GM18499 (cell line): Measurements from ENCODE around the gene OSBPL10.
"Not testable (repeated sequence)": the region's sequence is repeated elsewhere in the genome, so short reads cannot be mapped to it uniquely, and the experiment has no call there.

Experiments used
- ATAC-seq: cut with Tn5 transposase; IDR thresholded peaks from one replicate; pipeline ENCODE4 v1.9.1; 2021; ENCODE audit warnings: moderate number of reproducible peaks; ENCODE audit not compliant: insufficient read depth, unreplicated experiment

Gene OSBPL10

DNA sequence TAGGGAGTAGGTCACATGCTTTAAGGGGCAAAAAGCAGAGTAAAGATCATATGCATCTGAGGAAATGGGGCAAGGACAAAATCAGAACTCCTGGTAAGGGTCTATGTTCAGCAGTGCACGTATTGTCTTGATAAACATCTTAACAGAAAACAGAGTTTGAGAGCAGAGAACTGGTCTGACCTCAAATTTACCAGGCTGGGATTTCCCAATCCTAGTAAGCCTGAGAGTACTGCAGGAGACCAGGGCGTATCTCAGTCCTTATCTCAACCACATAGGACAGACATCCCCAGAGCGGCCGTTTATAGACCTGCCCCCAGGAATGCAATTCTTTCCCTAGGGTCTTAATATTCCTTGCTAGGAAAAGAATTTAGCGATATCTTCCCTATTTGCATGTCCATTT is 14.0 kb upstream of the OSBPL10 start:
- not testable (repeated sequence) for ATAC-seq

DNA sequence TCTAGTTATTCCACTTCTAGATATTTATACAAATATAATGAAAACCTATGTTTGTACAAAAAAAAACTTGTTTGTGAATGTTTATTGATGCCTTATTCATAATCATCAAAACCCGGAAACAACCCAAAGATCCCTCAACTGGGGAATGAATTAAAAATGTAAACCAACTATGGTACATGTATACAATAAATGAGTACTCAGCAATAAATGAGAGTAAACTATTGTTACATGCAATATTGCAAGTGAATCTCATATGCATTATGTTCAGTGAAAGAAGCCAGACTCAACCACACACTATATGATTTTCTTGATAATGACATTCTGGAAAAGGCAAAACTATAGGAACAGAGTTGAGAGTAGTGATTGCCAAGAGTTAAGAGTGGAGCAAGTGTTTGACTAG is 12.8 kb upstream of the OSBPL10 start:
- no peak for ATAC-seq

DNA sequence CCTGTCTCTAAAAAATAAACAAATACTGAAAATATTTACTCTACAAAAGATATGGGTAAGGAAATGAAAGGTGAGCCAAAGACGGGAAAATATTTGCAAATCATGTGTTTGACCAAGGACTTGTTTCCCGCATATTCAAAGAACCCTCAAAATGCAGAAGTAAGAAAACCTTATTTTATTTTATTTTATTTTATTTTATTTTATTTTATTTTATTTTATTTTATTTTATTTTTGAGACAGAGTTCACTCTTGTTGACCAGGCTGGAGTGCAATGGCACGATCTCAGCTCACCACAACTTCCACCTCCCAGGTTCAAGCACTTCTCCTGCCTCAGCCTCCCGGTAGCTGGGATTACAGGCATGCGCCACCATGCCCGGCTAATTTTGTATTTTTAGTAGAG is 11.9 kb upstream of the OSBPL10 start:
- ATAC-seq = not testable (repeated sequence)

DNA sequence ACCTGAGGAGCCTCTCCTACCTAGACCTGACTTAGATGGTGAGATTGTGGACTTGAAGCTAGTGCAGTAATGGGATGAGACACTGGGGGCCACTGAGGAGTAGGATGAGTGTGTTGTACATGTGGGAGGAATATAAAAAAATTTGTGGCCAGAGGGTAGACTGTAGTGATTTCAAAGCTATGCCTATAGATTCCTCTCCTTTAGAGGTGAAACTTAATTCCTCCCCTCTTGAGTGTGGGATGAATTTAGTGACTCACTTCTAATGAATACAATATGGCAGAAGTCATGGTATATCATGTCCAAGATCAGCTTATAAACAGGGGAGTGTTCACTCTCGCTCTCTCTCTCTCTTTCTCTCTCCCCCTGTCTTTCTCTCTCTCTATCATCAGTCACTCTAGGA is 7.2 kb upstream of the OSBPL10 start:
- ATAC-seq = no peak

DNA sequence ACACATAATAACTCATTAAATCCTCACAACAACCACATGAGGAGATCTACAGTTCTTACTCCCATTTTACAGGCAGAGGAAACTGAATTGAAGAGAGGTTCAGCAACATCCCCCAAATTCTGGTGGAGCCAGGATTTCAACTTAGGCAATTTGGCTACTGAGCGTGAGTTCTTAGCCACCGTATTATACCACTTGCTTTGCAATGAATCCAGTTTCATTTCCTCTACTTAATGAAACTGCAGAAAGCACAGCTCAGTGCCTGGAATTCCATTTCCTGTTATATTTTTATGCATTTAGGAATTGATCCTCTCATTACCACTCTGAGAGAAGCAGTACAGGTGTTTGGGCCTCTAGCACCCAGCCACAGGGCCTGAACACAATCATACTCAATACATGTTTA is 4.8 kb upstream of the OSBPL10 start:
- no peak for ATAC-seq

DNA sequence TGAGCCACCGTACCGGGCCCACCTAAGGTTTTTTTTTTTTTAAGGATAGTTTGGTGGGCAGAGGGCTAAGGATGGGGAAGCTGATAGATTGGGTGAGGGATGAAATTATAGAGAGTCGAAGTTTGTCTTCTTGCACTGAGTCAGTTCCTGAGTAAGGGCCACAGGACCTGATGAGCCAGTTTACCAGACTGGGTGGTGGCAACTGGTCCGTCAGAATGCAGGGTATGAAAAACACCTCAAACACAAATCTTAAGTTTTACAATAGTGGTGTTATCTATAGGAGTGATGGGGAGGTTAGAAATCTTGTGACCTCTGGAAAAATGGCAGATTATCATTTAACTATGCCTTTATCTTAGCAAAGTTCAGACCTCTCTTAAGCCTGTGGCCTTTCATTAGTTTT is 3.3 kb upstream of the OSBPL10 start:
- ATAC-seq = no peak

DNA sequence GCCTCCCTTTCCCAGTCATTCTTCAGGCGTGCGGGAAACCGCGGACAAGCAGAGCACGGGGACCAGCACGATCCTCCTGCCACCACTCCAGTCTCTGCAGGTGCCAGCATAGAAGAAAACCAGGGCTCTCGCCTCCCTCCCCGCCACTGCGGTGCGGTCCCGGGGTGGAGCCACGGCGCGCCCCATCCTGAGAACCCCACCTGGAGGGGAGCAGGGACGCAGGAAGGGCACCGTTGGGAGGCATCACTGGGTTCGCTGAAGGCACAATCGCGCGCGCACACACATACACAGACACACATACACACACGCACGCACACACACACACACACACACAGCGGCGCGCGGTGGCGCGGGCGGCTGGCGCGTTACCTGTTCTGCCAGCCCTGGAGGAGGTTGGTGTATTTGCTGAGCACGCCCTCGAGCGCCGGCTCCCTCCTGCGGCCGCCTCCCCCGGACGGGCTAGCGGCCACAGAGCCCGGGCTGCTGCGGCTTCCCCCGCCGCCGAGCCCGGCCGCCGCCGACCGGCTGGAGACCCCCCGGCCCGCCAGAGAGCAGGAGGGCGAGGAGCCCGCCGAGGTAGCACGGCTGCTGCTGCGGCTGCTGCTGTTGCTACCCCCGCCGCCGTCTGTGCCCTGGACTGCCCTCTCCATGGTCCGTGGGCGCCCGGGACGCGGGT is 394 bp downstream of the OSBPL10 start:
- no peak for ATAC-seq

DNA sequence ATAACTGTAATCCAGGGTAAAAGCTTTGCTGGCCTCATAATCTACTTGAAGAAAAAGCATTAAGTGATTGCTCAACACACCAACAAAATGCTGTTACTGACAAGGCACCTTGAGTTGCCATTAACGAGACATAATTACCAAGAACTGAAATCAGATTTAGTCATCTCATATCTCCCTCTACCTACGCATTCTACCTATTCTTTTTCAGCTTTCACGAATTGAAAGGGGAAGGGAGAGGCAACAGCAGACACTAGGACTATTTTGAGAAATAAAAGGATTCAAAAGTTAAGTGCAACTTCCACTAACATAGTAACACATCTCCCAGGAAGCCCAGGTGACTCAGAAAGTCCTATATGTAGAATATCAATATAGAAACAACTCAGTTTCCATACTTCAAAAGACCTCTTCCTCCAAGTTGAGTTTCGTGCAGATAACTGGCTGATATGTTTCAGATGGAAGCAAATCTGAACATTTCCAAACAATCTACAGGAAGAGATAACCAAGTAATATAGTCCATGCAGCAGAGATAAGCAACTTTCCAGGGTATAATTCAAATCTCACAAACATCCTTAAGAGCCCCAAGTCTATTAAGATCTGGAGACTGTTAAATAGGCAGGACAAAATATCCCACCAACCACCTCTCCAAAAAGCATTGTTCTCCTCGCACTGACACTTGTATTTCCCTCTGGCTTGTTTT is 1.9 kb downstream of the OSBPL10 start:
- ATAC-seq = peak; percentile 45

DNA sequence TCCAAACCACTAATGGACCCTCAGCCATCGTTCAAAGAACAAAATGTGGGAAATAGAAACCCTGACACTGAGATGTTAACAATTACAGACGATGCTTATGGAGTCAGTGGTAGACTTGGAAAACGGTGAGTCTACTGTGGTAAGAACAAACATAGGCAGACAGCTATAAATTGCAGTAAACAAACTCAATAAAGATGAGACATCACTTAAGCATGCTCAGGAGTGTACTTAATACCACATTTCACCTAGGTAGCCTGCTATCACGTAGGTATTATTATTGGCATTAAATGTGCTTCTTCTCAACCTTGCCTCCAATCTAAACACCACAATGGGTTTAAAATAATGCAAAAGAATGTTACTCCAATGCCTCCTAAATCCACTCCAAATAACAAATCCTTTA is 2.5 kb downstream of the OSBPL10 start:
- ATAC-seq = no peak

DNA sequence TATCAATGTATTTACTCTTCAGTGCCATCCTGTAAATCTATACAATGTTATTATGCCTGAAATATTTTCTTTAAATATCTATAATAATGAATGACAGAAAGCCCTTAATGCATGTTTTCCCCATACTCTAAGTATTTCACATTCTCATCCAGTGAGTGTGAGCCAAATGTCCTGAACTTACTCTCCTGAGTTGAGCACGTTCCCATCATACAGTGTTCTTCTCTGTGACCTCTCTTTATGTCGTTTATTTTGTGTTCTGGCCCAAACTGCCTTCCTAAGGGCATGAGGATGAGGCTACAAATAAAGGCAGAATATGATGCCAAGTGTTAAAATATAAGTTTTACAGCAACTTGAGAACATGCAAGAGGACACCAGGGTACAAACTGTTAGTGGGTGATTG is 3.3 kb downstream of the OSBPL10 start:
- no peak for ATAC-seq

DNA sequence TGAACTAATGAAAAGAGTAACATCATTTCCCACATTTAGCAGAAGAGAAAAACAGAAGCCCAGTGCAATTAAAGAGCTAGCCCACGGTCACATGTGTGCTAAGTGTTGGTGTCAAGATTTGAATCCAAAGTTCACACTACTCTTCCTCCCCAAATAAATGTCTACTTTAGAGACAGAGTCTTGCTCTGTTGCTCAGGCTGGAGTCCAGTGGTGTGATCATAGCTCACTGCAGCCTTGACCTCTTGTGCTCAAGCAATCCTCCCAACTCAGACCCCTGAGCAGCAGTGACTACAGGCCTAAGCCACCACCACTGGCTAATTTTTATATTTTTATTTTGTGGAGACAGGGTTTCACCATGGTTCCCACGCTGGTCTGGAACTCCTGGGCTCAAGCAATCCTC is 4.8 kb downstream of the OSBPL10 start:
- ATAC-seq = no peak

DNA sequence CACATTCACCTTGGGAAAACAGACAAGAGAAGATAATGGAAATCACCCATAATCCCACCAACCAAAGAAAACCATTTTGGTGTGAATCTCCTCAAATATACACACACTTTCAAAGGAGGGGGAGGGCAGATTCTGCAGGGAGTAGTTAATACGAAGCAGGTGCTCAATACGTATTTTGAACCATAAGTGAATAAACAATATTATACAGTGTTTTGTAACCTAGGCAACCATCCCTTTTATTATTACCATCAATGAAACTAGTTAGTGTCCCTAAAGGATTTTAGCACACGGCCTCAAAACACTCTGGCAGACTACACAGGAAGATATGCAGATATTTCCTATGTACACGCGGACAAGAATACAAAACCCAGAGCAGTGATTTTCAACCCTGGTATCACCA is 6.1 kb downstream of the OSBPL10 start:
- no peak for ATAC-seq

DNA sequence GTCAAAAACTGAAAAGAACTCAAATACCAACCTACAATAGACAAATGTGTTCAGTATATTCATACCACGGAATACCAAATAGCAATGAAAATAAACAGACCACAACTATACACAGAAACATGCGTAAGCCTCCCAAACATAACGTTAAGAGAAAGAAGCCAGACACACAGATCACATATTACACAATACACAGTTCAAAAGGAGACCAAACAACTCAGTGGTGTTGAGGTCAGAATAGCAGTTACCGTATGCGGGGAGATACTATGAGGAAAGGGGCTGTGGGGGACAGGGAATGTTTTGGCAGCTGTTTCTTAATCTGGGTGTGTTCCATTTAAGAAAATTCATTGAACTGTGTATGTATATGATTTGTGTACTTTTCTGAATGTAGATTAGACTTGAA is 6.6 kb downstream of the OSBPL10 start:
- no peak for ATAC-seq

DNA sequence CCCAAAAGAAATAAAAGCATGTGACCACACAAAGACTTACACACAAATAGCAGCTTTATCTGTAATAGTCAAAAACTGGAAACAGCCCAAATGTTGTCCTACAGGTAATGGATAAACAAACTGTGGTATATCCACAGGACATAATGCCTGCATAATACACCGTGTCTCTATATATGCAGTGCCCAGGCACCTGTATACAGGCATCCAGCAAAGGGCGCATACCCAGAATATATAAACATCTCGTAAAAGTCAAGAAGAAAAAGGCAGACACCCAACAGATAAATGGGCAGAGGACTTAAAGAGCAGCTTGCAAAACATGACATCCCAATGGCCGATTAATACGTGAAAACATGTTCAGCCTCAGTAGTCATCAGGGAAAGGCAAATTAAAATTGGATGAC is 7.2 kb downstream of the OSBPL10 start:
- no peak for ATAC-seq

DNA sequence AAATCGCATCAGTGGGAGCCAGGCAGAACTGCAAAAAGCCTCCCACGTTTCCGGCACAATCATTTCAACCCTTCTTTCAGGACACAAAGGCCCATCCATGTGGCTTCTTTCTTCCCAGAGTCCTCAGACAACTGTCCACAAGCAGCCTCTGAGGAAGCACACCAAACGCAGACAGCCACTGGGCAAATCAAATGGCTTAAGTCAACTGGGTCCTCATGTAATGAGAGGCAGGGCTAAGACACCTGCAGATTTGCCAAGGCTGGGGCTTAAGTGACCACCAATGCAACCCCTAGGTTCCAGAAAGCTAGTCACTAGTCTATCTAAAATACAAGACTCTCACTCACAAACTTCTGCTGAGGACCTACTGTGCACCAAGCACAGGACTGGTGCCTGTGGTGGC is 8.0 kb downstream of the OSBPL10 start:
- no peak for ATAC-seq

DNA sequence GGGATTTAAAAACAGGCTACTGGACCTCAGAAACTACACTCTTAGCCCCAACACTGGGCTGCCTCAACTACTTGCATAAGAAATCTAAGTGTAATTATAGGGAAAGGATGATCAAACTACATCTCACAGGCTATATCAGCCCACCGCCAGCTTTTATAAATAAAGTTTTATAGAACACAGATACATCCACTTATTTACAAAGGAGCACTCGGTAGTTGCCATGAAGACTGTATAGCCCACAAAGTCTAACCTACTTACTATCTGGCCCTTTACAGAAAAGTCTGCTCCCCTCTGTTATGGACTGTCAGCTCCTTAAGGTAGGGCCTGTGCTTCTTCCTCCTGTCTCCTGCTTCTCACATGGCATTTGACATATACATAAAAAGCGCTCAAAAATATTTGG is 9.5 kb downstream of the OSBPL10 start:
- ATAC-seq = no peak

DNA sequence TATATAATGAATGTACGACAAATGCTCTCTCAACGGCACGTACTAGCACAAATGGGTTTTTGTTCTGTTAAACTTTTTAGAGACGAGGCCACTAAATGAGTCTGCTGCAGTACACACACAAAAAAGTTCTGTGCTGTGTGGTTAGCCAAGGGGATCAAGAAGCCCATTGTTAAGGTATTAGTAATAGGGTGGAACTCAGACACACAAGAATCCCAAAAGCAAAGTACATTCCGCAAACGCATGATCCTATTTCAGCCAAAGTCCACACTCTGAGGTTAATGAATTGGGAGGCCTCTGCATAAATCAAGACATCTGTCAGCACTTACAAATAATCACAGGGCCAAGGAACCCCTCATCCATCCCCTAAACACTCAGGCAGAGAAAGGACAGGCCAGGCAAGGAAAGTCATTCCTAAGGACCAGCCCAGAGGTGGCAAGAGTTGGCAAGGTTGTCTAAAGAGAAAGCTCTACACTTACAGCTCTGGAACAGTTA is 12.1 kb downstream of the OSBPL10 start:
- ATAC-seq = no peak

DNA sequence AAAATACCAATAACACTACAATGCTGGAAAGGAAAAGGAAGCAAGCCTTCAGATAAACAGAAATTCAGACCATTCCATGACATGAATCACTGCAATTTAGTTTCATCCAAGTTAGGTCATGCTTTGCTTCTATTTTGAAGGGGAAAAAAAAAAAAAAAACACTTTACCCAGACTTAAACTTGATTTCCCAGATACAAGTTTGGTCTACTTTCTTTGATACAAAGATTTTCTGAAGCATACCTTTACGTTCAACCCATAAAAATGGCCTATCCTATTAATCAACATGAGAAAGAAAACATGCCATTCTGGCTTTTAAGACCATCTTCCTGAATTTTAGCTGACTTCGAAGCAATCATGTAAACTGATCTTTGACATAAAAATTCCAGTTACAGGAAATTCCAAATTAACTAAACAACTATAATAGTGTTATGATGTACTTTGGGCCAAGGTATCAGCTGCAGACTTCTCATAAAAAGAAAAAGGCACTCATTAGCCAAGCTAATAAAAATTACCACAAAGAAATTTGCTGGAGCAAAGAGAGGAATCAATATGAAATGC is 12.6 kb downstream of the OSBPL10 start:
- no peak for ATAC-seq

DNA sequence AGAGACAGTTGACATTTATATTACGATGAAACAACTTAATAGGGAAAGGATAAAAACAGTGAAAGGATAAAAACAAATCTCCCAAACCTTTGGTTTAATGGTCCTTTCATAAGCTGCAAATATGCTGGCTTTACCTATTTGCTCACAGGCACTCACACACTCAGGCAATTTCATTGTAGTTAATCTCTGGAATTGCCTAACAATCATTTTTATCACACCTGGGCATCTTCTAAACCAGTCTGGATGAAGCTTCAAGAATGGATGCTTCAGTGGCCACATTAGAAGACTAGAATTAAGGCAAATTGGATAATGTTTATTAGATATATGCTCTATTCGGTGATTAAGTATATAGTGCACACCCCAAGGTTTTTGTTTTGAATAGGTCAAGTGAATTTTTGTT is 13.5 kb downstream of the OSBPL10 start:
- ATAC-seq = no peak

DNA sequence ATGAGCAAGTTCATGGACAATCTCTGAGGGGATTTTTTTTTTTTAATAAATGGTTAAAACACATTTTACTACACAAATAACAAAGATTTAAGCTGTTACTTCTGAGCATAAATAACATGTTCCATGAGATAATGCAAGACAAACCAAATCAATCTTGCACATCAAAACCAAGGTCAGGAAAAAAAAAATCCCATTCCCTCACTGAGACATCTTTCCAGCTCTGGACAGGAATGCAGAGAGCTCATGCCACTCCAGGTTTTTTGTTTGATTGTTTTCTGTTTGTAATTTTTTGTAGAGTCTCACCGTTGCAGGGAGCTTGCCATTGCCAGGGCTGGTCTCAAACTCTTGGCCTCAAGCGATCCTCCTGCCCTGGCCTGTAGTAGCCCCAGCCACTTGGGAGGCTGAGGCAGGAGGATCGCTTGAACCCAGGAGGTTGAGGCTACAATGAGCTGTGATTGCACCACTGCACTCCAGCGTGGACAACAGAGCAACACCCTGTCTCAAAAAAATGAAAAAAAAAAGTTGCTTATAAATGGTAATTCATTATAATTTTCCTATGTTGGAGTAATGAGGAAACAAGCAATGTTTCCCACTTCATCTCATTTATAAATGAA is 14.0 kb downstream of the OSBPL10 start:
- no peak for ATAC-seq

DNA sequence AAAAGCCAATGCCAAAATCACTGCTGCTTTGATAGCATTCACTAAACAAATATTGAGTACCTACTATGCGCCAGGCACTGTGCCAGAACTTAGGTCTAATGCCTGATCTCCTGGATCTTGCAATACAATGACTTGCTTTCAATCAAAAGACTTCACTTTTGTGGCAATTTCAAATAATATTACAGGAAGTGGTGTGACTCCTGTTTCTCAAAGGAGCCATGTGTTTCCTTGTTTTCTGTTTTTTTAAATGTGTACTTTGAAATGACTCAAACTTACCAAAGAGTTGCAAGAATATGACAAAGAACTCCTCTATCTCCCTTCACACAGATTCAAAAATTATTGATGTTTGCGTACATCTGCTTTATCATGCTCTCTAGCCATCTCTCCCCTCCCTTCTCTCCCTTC is 18.3 kb downstream of the OSBPL10 start:
- ATAC-seq = no peak
